HG03097 (cell line): ENCODE measurements around the gene TNKS1BP1.
"Not testable (repeated sequence)": the region's sequence is repeated elsewhere in the genome, so short reads cannot be mapped to it uniquely, and the experiment has no call there.

Experiments used
- ATAC-seq: cut with Tn5 transposase; IDR thresholded peaks from one replicate; pipeline ENCODE4 v1.9.1; 2021; ENCODE audit not compliant: unreplicated experiment, low FRiP score

The TNKS1BP1 gene

DNA sequence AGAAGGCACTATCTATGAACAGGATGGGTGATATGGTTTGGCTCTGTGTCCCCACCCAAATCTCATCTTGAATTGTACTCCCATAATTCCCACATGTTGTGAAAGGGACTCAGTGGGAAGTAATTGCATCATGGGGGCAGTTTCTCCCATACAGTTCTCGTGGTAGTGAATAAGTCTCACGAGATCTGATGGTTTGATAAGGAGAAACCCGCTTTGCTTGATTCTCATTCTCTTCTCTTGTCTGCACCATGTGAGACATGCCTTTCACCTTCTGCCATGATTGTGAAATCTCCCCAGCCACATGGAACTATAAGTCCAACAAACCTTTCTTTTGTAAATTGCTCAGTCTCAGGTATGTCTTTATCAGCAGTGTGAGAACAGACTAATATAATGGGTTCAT lies 28.5 kb downstream of the TNKS1BP1 start:
- not testable (repeated sequence) for ATAC-seq

DNA sequence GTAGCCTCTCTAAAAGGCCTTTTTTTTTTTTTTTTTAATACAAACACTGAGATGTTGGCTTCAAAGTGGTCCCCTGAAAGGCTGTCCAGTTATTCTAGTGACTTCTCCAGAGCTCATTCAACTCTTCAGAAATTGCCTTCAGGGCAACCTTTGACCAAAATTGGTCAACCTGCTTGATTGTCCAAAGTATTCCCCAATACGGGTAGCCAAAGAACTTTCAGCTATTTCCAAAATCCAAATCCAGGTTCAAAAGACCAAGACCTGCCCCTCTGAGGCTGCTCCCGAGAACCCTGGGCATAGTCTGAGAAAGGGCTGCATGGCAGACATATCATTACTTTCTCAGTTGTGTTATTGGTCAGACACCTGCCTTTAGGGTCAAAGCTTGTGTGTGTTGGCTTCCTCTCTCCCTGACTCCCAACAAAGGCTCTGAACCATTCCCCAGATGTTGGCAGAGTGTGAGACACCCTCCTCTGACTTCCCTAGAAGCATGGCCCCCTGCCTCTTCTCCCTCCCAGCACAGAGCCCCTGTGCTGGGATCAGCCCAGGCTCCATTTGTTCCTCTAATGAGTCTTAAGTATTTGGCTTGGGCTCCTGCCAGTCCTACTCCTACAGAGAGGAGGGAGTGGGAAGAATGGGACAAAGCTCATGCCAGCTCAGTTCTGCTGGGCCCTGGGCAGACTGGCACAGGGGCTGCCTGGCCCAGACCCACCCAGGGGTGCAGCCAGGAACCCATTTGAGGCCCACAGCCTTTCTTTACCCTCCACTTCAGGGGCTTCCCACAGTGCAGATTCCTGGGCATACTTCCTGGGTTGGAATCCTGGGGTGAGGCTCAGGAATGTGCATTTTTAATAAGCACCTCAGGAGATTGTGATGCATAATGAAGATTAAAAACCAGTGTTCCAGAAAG lies 30.3 kb downstream of the TNKS1BP1 start:
- no peak for ATAC-seq

DNA sequence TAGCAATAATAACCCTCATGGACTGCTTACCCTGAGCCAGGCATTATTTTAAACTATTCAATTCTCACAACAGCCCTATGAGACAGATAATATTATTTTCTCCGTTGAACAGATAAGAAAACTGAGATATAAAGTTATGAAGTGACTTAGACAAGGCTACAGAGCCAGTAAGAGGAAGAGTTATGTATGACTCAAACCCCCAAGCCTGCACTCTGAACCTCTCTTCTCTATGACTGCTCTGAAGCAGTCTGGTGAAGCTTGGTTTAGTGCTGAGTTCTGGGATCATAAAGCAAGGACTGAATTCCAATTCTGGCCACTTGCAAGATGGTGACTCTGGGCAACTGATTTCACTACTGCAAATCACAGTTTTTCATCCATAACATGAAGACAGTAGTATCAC lies 34.5 kb downstream of the TNKS1BP1 start:
- no peak for ATAC-seq

DNA sequence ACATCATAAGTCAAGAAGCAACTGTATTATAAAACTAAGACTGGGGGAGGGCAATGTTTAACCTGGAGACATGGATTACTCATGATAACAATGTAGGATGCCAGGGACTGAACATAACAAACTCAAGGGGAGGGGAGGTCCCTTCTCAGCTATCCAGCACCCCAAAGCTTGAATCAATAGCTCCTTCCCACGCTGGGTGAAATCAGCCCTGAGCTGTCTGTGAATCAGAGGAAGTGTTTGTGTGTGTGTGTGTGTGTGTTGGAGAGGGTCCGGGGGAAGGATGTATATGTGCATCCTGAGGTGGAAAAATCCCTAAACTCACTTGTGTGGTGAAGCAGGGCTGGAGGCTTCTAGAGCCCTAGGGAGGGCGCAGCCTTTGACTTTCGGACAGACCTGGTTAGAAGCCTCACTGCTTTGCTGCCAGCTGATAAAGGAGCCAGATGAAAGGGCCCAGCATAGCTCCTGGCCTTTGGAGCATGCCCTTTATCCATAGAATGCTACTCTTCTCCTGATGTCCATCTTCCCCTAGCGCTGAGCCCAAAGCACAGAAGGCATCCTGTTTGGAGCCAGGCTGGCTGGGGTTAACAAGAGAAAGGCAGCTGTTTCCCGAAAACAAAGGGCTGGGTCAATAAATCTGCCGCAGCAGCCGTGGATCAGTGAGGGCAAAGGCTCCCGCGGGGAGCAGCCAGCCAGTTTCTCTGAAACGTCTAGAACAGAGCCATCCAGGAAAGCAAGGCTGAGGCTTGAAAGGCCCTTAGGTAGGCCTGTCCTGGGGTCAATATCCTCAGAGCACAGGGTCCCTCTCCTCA lies 35.8 kb downstream of the TNKS1BP1 start:
- ATAC-seq: no peak

DNA sequence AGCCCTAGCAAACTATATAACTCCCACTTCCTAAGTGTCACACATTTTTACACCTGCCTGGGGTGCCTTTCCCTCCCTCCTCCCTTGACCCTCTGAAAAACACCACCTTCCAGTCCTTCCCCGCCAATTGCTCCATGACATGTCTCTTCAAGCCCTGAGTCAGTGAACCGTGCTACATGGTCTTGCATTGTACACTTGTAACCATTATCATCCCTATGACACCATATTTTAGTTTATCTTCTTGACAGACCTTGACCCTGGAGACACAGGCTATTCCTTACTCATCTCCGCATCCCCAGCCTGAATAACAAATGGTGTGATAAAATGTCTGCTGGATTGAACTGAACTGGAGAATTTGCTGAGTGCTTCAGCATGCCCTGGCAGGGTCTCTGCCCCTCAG lies 36.9 kb downstream of the TNKS1BP1 start:
- no peak for ATAC-seq

DNA sequence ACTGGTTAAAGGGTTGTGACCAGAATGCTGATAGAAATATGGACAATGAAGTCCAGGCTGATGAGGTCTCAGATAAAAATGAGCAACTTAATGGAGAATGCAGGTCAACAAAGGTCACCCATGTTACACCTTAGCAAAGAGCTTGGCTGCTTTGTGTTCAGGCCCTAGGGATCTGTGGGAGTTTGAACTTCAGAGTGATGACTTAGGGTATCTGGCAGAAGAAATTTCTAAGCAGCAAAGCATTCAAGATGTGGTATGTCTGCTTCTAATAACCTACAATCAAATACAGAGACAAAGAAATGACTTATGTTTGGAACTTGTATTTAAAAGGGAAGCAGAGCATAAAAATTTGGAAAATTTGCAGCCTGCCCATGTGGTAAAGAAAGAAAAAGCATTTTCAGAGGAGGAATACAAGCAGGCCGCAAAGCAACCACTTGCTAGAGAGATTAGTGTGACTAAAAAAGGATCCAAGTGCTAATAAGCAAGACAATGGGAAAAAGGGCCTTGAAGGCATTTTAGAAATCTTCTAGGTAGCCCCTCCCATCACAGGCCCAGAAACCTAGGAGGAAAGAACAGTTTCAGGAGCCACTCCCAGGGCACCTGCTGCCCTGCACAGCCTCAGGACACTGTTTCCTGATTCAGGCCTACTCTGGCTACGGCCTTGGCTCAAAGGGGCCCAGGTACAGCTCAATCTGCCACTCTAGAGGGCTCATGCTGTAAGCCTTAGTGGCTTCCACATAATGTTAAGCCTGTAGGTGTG lies 41.3 kb downstream of the TNKS1BP1 start:
- no peak for ATAC-seq

DNA sequence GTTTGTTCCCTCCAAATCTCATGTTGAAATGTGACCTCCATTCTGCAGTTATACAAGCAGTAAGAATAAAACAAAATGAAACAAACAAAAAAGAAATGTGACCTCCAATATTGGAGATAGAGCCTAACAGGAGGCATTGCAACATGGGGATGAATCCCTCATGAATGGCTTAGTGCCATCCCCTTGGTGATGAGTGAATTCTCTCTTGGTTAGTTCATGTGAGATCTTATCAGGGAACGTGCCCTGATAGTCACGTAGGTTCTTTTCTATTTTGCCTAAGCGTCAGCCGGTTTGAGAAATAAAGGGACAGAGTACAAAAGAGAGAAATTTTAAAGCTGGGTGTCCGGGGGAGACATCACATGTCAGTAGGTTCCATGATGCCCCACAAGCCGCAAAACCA lies 43.2 kb downstream of the TNKS1BP1 start:
- ATAC-seq: not testable (repeated sequence)

DNA sequence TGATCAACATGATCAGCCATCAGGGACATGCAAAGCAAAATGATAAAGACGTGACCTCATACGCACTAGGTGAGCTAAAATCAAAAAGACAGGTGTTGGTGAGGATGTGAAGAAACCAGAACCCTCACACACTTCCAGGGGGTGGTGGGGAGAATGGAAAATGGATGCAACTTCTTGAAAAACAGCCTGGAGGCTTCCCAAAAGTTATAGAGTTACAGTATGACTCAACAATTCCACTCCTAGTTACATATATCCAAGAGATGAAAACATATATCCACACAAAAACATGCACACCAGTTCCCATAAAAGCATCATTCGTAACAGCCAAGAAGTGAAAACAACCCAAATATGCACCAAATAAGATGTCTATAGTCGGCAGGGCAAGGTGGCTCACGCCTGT lies 45.6 kb downstream of the TNKS1BP1 start:
- no peak for ATAC-seq

DNA sequence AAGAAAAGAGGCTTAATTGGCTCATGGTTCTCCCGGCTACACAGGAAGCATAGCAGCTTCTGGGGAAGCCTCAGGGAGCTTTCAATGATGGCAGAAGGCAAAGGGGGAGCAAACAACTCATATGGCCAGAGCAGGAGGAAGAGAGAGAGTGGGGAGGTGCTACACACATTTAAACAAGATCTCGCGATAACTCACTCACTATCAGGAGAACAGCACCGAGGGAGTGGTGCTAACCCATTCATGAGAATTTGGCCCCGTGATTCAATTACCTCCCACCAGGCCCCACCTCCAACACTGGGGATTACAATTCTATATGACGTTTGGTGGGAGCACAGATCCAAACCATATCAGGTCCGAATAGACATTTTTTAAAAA lies 46.0 kb downstream of the TNKS1BP1 start:
- no peak for ATAC-seq

DNA sequence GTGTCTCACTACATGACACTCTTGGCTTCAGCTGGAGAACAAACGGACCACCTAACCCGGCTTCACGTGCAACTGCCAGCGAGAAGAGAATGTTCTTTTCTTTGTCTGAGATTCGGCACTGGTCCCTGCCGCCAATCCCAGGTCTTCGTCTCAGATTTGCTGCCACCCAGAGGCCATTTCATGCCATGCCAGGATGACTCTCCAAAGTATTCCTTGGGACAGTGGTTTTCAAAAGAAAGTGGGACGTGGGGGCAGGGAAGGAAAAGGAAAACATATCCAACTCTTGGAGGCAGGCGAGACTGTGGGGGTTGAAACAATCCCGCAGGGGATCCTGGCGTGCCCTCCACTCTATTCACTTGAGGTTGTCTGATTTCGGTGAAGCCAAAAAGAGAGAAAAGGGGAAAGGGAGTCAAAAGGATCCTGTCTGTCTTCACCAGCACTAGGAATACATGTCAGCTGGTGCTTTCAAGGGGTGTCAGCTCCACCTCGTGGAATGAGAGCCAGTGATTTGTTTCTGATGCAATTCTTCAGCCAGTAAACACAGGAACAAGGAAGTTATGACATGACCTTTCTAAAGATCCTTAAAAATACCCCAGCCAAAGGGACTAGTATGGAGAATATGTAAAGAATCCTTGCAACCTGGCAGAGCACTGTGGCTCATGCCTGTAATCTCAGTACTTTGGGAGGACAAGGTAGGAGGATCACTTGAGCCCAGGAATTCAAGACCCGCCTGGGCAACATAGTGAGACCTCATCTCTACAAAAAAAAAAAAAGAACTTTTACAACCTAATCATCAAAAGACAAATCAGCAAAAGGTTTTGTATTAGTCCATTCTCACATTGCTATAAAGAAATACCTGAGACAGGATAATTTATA lies 46.7 kb downstream of the TNKS1BP1 start:
- ATAC-seq: no peak

DNA sequence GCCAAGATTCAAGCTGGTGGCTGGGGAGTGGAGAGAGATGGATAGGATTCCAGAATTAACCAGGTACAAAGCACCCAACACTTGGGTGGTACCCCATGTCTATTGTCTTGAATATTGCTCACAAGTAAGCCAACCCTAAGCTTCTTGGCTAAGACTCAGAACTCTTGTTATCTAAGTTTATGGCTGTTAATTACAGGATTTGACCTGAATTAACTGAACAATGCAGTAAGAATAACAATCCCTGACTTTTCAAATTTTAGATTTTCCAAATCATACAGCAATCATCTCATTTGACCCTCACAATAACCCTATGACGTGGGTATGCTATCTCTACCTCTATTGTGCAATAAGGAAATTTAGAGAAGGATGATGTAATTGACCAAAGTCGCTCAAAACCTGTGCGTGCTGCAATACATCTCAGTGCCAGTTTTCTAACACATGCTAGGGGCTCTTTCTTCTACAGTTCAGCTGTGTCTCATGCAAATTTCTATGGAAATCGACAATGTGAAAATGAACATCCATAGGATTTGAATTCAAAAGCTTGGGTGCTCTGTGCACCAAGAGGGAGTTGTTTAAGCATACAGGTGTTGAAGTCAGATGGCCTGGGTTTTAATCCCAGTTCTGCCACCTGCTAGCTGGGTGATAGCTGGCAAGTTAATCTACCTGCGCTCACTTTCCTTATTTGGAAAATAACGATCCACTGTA lies 47.6 kb downstream of the TNKS1BP1 start:
- ATAC-seq: no peak

DNA sequence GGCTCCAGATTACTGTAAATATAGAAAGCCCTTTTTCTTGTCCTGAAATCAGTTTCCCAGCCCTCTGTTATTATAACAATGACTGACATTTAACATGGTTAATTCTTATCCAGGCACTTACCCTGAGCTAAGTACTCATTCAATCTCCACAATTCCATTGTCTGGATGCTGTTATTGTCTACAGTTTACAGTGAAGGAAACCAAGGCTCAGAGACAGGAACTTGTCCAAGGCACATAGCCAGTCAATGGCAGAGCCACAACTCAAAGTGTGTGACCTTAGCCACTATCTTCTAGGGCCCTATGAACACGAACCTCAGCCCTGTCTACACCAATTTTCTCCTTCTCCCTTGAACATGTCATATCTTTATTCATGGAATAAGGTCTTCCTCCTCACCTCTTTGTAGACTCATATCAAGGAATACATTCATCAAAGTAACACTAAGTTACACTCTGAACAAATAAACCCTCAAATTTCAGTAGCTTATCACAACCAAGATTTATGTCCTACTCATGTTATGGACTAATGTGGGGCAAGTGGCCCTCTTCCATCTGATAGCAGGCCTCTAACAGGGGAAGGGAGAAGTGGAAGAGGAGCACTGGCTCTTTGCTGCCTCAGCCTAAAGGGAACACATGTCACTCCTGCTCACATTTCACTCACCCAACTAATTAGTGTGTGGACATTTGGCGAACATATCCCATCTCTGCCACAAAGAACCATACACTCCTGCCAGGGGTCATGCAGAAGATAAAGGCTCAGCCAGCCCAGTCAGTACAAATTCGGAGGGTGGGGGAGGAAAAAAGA lies 48.4 kb downstream of the TNKS1BP1 start:
- ATAC-seq: no peak

DNA sequence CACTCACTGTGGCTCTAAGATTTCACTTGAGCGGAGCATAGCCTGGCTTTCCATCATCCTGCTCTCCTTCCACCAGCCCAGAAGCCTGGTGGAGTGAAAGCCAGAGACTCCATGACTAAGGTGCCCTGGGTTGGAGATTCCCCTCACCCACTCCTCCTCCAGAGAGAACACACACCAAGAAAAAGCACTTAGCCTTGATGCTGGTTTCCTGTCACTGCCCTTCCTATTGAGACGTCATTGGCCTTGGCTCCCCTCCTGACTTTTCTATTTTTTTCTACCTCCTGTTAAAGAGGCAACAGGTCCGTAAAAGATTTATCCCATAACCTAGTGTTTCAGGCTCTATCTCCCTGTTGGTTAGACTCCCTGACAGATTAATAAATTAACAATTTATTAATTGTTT lies 49.2 kb downstream of the TNKS1BP1 start:
- ATAC-seq: no peak

DNA sequence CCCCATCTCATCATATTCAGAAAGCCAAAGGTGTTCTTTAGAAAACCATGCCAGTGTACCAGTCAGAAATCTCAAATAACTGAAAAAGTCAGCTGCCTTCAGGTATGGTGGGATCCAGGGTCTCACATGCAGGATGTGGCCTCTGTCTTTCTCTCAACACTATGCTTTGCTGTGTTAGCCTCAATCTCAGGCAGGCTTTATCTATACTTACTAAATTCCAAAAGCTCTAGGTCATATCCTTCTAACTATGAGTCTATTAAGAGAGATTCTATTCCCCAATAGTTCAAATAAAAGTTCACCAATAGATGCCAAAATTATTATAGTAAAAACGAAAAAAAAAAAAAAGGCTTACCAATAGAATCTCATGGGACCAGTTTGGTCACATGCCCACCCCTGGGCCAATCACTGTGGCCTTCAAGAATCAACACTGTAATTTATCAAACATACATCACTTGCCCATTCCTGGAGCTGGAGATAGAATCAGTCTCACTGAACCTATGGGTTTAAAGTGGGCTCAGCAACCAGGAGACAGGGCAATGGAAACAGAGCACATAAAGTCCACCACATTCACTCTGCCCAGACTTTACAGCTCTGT lies 49.8 kb downstream of the TNKS1BP1 start:
- no peak for ATAC-seq

DNA sequence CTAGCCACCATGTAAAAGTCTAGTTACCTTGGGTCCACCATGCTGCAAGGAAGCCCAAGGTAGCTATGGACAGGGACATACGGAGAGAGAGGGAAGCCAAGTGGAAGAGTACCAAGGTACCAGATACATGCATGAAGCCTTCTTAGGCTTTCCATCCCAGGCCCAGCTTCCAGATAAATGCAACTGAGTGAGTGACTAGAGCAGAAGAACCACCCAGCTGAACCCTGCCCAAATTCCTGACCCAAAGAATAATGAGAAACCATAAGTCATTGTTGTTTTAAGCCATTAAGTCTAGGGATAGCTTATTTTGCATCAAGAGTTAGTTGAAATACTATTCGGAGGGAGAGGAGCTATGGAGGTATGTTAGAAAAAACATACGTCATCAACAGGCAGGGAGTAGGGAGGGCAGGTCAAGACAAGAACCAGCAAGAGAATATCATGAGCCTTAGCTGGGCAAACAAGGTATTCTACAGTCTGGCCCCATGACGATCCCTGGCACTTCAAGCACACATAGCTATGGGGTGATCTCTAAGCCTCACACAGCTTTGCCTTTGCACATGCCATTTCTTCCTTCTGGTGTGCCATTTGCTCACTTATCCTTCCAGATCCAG lies 51.2 kb downstream of the TNKS1BP1 start:
- ATAC-seq: no peak

DNA sequence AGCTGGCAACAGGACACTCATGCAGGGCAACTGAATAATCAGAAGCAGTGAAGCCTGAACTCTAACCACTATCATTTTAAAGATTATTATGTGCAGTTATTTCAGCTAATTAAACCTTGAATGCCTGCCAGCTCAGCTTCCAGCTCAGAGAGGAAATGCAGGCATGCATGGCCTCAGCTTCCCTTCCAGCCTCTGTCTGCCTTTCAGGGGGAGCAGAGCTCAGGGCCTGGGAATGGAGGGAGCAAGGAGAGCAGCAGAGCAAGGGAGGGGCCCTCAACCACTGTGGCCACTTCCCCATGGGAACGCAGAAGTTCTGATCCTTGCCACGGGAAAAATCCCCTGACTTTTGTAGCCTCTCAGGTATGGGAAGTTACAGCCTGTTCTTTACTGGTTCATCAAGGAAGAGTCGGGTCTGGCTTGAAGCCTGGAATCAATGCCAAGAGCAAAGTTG lies 55.2 kb downstream of the TNKS1BP1 start:
- no peak for ATAC-seq

DNA sequence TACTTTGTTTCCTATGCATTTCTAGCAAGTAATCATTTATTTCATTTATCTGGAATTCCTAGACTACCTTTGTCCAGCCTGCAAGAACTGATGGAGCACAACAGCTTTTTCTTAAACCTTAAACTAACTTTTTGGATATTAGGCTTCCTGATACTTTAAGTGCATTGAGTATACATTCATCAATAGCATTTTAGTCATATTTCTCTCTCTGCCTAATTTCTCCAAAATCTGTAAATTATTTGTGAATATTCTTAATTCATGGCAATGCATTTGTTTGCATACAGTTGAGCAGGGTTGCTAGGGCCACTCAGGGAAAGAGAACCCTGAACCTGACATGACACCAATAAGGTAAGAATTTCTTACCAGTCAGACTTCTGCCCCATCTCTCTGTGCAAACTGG lies 58.6 kb downstream of the TNKS1BP1 start:
- ATAC-seq: no peak

DNA sequence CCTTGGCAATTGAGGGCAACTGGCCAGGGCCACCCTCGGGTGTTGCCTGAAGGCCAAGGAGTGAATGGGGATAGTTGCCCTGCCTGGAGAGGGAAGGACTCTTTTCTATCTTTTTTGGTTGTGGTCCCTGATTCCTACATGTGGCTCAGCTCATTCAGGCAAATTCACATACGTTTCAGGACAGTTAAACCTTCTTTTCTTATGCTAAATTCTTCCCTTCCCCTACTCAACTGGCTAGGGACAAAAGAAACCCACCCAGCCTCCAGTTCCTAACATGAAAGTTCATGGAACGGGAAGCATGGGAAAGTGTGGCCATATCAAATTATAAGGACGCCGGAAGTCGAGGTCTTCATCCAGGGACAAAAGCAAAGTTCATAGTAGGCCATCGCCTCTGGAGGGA lies 61.4 kb downstream of the TNKS1BP1 start:
- no peak for ATAC-seq
